Lung (tissue), 16 donors: ENCODE data around the gene LRTM1. TPM values are rescaled to one million over a fixed set of nuclear protein-coding genes. Genes with fewer than 3 reads are reported as not detected.

ENCODE experiments used
- ATAC-seq: fragments of 200-7000 bp; cut with Tn5 transposase; one replicate; pipeline ENCODE4 v1.9.1; 2020; ENCODE audit warnings: moderate number of reproducible peaks; ENCODE audit not compliant: insufficient read depth, low FRiP score
- DNase-seq, 3 donors: peaks; one replicate each; pipeline ENCODE4 v3.0.0-alpha.2; 2013 to 2017
- H3K27ac ChIP-seq, 2 donors: one replicate each; pipeline ENCODE4 v1.5.1; 2013; ENCODE audit warnings: mild to moderate bottlenecking in 2 of 2, moderate library complexity in 2 of 2, control low read depth in 1 of 2, inconsistent platforms in 1 of 2, low read depth in 1 of 2, low read length in 1 of 2
- H3K27me3 ChIP-seq, 3 donors: one replicate each; pipeline ENCODE4 v1.5.1; 2013; ENCODE audit warnings: low read length in 2 of 3; ENCODE audit not compliant: control insufficient read depth in 3 of 3, insufficient read depth in 3 of 3
- H3K36me3 ChIP-seq, 4 donors: one replicate each; pipeline ENCODE4 v1.5.1; 2013; ENCODE audit warnings: low read length in 4 of 4, mild to moderate bottlenecking in 1 of 4, moderate library complexity in 1 of 4; ENCODE audit not compliant: control insufficient read depth in 4 of 4, insufficient read depth in 4 of 4
- H3K4me1 ChIP-seq, 5 donors: one replicate each; pipeline ENCODE4 v1.5.1; 2013; ENCODE audit warnings: low read length in 5 of 5, mild to moderate bottlenecking in 2 of 5, moderate library complexity in 1 of 5; ENCODE audit not compliant: control insufficient read depth in 5 of 5, insufficient read depth in 5 of 5
- H3K4me3 ChIP-seq: one replicate; pipeline ENCODE4 v1.5.1; 2013; ENCODE audit warnings: mild to moderate bottlenecking, control low read depth, moderate library complexity
- H3K9ac ChIP-seq, 2 donors: one replicate each; pipeline ENCODE4 v1.5.1; 2013; ENCODE audit warnings: low read length in 2 of 2, control low read depth in 1 of 2; ENCODE audit not compliant: insufficient read depth in 1 of 2
- H3K9me3 ChIP-seq, 4 donors: one replicate each; pipeline ENCODE4 v1.5.1; 2013; ENCODE audit warnings: low read length in 3 of 4, mild to moderate bottlenecking in 1 of 4, moderate library complexity in 1 of 4; ENCODE audit not compliant: control insufficient read depth in 4 of 4, insufficient read depth in 3 of 4
- WGBS, 2 donors: extraction: QIAGEN DNeasy Blood & Tissue Kit; methylation state at CpG; one replicate each; pipeline ENCODE4 v1.1.7; 2013; 5-methylcytosine and 5-hydroxymethylcytosine counted together
- long read RNA-seq, 5 donors: transcript quantifications; one replicate each; lab custom pipeline, GENCODE V29; 2026
- polyA plus RNA-seq, 2 donors: library from polyadenylated mRNA; stranded (reverse); fragments of 200-250 nt; gene quantifications; one replicate each; pipeline ENCODE4 v1.2.1, GENCODE V29; 2013
- total RNA-seq, 2 donors: library from RNA; depleted of rRNA in 1 of 2; stranded (reverse); fragments of >200 nt in 1 of 2; gene quantifications; one replicate each; pipeline ENCODE4 v1.2.1, GENCODE V29; 2014 to 2021
- TF ChIP-seq, protein P1 (sequence below): IDR thresholded peaks from 2 replicates; pipeline ENCODE4 v1.5.1; 2012; ENCODE audit warnings: mild to moderate bottlenecking; ENCODE audit errors: control extremely low read depth, extremely low read depth
- donor health status: control.
- donor health status: control.
- donor health status: Bipolar disorder and iron deficiency.
- donor health status: healthy.
- donor health status: DM: yes; HTN: yes; CAD: no.

The LRTM1 gene
- total RNA-seq (not detected), polyA plus RNA-seq (not detected)
- long read RNA-seq, donor 1: 0 reads
- long read RNA-seq, donor 2: 0 reads
- long read RNA-seq, donor 3: 0 reads
- long read RNA-seq, donor 4: 0 reads
- long read RNA-seq, donor 5: 0 reads

DNA sequence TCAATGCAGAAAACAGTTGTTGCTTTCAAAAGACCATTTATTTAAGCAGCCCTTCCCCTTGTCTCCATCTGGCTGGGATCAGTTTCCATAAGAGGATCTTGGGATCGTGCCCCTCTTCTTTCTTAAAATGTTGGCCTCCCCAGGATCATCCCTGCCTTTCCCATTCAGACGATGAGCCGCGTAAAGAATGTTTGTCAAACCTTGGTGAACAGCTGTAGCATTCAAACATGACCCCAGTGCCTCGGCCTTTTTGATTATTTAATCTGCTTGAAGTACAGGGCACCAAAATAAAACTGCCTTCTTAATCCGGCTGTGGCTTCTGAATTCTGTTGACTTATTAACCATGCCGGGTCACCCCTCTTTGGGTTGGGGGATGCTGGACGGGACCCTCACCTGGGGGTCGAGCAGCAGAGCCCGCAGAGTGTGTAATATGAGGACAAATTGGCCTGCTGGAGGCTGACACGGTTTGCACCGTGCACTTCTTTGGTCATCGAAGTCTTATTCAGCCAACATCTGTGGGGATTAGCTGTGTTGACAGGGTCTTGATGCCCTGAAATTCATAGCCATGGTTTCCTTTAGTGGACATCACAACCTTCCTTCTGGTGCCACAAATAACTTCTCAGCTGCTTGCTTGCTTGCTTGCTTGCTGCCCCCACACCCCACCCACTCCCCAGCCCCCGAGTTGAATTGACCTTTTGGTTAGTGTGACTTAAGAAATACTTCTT, at the start of gene LRTM1:
Gene LRTM1 (minus strand): TSS at position 14 of the 725 bp plus-strand sequence. CDS start 148 bp downstream, outside the sequence.
- Histone ChIP-seq H3K9me3 (peaks cover 0 to 3% (median 0%) of the 10 kb centered on the region in 4 donors), H3K4me1 (no peaks in the 10 kb centered on the region), H3K36me3 (no peaks in the 10 kb centered on the region), H3K27me3 (no peaks in the 10 kb centered on the region), H3K4me3 (no peak within 1 kb of the TSS), H3K9ac (no peak within 1 kb of the TSS), H3K27ac (no peak within 1 kb of the TSS)
- 78 to 80% methylated on average over 14 of the region's 14 CpGs for WGBS, 2 donors
- ATAC-seq (no peak), DNase-seq (no peak)
- TF ChIP-seq, protein P1, sequence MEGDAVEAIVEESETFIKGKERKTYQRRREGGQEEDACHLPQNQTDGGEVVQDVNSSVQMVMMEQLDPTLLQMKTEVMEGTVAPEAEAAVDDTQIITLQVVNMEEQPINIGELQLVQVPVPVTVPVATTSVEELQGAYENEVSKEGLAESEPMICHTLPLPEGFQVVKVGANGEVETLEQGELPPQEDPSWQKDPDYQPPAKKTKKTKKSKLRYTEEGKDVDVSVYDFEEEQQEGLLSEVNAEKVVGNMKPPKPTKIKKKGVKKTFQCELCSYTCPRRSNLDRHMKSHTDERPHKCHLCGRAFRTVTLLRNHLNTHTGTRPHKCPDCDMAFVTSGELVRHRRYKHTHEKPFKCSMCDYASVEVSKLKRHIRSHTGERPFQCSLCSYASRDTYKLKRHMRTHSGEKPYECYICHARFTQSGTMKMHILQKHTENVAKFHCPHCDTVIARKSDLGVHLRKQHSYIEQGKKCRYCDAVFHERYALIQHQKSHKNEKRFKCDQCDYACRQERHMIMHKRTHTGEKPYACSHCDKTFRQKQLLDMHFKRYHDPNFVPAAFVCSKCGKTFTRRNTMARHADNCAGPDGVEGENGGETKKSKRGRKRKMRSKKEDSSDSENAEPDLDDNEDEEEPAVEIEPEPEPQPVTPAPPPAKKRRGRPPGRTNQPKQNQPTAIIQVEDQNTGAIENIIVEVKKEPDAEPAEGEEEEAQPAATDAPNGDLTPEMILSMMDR: no peak

DNA sequence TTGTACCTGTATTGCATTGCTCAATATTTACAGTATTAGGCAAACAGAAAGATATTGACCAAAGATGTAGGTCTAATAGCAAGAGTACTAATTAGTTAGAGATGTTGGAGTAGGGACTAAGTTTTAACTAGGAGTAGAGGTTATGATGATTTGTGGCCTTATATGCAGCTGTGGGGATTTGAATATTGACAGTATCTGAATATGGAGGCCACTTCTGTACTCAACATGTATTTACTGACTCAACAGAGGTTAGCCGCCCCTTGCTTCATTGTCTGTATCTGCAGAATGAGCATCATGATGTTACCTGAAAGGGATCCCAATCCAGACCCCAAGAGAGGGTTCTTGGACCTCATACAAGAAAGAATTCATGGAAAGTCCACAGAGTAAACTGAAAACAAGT, 49.6 kb upstream of the LRTM1 start:
- Histone ChIP-seq H3K4me1 (peaks cover 0 to 5% (median 0%) of the 10 kb centered on the region in 5 donors), H3K9me3 (no peaks in the 10 kb centered on the region), H3K4me3 (no peak overlapping the region), H3K9ac (no peak overlapping the region), H3K27ac (no peak overlapping the region), H3K27me3 (no peaks in the 10 kb centered on the region), H3K36me3 (no peaks in the 10 kb centered on the region)
- DNase-seq (no peak), ATAC-seq (no peak)
- WGBS, 2 donors: 96 to 97% methylated on average over 1 of the region's 1 CpG
- TF ChIP-seq, protein P1: no peak

DNA sequence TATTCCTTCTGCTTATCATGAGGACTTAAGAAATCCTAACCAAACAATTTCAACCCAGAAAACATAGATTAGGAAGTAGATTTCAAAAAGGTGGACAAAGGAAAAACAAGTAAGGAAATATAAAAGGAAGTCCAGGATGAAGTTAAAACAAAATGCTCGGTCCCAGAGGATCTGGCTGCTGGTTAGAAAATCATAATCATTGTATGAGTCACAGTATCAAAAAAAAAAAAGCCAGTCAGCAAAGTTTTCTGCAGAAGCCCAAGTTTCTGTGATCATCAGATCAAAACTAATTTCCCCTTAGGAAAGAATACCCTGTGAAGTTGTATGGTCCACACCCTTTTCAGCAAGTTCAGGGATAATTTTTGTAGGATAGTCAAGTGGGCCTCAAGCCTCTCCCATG, 43.0 kb upstream of the LRTM1 start:
- WGBS, 2 donors: 43 to 54% methylated on average over 1 of the region's 1 CpG

More for the DNA sequence above, 43.0 kb upstream of the LRTM1 start:
- TF ChIP-seq, protein P1: no peak
- ATAC-seq (no peak), DNase-seq (no peak)
- Histone ChIP-seq H3K9me3 (no peaks in the 10 kb centered on the region), H3K27me3 (no peaks in the 10 kb centered on the region), H3K27ac (no peak overlapping the region), H3K36me3 (no peaks in the 10 kb centered on the region), H3K4me3 (no peak overlapping the region), H3K9ac (no peak overlapping the region), H3K4me1 (peaks cover 0 to 6% (median 0%) of the 10 kb centered on the region in 5 donors)
